ENCODE measurements around the gene CCDC106. TPM values are rescaled to one million over a fixed set of nuclear protein-coding genes. Genes with fewer than 3 reads are reported as not detected.

The CCDC106 gene
- total RNA-seq, 3 donors from 2014 or later: 3.9 to 7.8 (median 4.8) TPM

GRCh38 chr19:55606817-55607216 is 41.2 kb upstream of the CCDC106 start:
- no peak for DNase-seq
- H3K4me1 Mint-ChIP-seq (ENCODE audit: low read depth): peaks cover 57% of the 10 kb centered on the region
- H3K36me3 Mint-ChIP-seq (ENCODE audit: insufficient read depth): peaks cover 16% of the 10 kb centered on the region
- ATAC-seq: no peak
- no peaks in the 10 kb centered on the region for H3K9me3 Mint-ChIP-seq
- peak overlapping the region; percentile 90 for H3K4me3 Mint-ChIP-seq
- H3K27me3 Mint-ChIP-seq (ENCODE audit: low read depth): no peaks in the 10 kb centered on the region

DNA sequence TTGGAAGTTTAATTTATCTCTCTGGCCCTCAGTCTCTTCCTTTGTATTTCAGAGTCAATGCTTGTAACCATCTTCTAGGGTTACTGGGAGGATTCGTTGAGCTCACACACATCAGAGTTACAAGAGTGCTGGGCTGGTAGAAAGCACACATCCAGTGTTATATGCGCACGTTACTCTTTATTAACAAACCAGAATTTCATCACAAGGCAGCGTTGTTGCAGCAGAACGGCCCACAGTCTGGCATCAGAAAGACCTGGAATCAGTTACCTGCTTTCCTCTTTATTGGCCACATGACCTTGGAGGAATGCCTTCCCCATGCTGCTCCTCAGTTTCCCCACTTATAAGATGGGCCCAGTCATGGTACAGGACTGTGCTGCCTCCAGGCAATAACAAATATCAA is 38.7 kb upstream of the CCDC106 start:
- no peak for DNase-seq
- no peak overlapping the region for H3K4me3 Mint-ChIP-seq
- H3K27me3 Mint-ChIP-seq (ENCODE audit: low read depth): no peaks in the 10 kb centered on the region
- peaks cover 59% of the 10 kb centered on the region for H3K4me1 Mint-ChIP-seq (ENCODE audit: low read depth)
- ATAC-seq: no peak
- H3K9me3 Mint-ChIP-seq: no peaks in the 10 kb centered on the region
- H3K36me3 Mint-ChIP-seq (ENCODE audit: insufficient read depth): peaks cover 16% of the 10 kb centered on the region

DNA sequence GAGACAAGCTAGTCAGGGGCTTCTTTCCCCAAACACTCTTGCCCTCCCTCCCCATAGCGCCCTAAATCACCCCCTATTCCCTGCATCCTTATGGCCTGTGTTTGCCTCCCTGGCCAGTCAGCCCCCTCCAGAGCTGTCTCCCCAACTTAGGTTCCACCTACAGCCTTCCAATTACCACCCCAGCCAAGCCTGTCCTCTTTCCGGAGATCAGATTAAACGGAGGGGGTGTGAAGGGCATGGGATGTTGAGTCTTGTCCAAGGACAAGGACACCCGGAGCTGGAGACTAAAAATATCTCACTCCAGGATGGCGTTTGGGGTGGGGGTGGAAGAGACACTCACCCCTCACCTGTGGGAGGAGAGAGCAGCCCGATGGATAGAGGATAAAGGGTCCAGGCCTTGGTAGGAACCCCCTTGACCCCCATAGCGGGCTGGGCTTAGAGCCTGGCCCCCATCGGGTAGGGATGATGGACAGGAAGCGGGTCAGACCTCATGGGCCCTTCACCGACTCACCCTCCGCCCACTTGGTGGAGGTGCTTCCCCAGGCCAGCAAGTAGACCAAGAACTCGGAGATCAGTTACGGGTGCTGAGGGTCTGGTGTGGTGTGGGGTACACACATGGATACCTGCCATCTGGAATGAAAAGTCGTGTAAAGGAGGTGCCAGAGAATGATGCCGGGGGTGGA is 36.6 kb upstream of the CCDC106 start:
- ATAC-seq: no peak
- no peaks in the 10 kb centered on the region for H3K9me3 Mint-ChIP-seq
- DNase-seq: no peak
- H3K4me1 Mint-ChIP-seq (ENCODE audit: low read depth): peaks cover 47% of the 10 kb centered on the region
- no peak overlapping the region for H3K4me3 Mint-ChIP-seq
- H3K36me3 Mint-ChIP-seq (ENCODE audit: insufficient read depth): peaks cover 16% of the 10 kb centered on the region
- no peaks in the 10 kb centered on the region for H3K27me3 Mint-ChIP-seq (ENCODE audit: low read depth)

DNA sequence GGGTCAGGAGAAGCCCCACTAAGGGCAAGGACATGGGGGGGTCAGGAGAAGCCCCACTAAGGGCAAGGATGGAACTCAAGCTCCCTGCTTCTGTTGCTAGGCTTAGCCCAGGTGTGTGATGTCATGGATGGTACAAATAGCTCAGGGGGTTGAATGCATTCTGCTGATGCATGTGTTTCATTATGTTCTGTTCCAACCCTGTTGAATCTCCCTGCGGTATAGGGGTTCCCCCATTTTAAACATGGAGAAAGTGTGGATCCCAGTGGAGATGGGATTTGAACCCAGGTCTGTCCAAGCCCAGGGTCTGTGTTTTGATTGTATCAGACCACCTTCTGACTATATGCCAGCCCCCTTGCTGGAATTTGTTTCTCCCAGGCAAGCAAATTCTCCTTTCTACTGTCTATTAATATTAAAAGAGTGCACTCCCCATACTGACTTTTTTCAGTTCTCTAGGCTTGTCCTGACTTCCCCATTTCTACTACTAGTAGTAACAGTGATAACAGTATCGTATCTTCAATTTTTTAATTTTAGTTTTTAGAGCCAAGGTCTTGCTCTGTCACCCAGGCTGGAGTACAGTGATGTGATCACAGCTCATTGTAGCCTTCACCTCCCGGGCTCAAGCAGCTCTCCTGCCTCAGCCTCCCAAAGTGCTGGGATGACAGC is 35.9 kb upstream of the CCDC106 start:
- ATAC-seq (no peak), DNase-seq (no peak)
- Mint-ChIP-seq H3K27me3 (ENCODE audit: low read depth) (no peaks in the 10 kb centered on the region), H3K4me3 (no peak overlapping the region), H3K36me3 (ENCODE audit: insufficient read depth) (peaks cover 15% of the 10 kb centered on the region), H3K4me1 (ENCODE audit: low read depth) (peaks cover 41% of the 10 kb centered on the region), H3K9me3 (no peaks in the 10 kb centered on the region)

- no peaks in the 10 kb centered on the region for H3K9me3 Mint-ChIP-seq
- no peak for ATAC-seq
- DNase-seq: no peak
- no peaks in the 10 kb centered on the region for H3K27me3 Mint-ChIP-seq (ENCODE audit: low read depth)
- H3K4me1 Mint-ChIP-seq (ENCODE audit: low read depth): peaks cover 32% of the 10 kb centered on the region
- no peak overlapping the region for H3K4me3 Mint-ChIP-seq
- H3K36me3 Mint-ChIP-seq (ENCODE audit: insufficient read depth): peaks cover 17% of the 10 kb centered on the region
These were observed 34.6 kb upstream of the CCDC106 start for GRCh38 chr19:55613396-55613795.

DNA sequence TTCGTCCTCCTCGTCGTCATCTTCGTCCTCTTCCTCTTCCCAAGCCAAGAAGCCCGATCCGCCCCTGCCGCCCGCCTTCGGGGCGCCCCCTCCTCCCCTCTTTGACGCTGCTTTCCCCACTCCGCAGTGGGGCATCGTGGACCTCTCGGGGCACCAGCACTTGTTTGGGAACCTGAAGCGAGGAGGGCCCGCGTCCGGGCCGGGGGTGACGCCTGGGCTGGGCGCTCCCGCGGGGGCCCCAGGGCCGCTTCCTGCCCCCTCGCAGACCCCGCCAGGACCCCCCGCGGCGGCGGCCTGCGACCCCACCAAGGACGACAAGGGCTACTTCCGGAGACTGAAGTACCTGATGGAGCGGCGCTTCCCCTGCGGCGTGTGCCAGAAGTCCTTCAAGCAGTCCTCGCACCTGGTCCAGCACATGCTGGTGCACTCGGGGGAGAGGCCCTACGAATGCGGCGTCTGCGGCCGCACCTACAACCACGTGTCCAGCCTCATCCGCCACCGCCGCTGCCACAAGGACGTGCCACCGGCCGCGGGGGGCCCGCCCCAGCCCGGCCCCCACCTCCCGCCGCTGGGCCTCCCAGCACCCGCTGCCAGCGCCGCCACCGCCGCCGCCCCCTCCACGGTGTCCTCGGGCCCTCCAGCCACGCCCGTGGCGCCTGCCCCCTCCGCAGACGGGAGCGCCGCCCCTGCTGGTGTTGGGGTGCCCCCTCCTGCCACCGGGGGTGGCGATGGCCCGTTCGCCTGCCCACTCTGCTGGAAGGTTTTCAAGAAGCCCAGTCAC is 33.9 kb upstream of the CCDC106 start:
- Mint-ChIP-seq H3K36me3 (ENCODE audit: insufficient read depth) (peaks cover 17% of the 10 kb centered on the region), H3K4me3 (no peak overlapping the region), H3K27me3 (ENCODE audit: low read depth) (no peaks in the 10 kb centered on the region), H3K4me1 (ENCODE audit: low read depth) (peaks cover 30% of the 10 kb centered on the region), H3K9me3 (no peaks in the 10 kb centered on the region)
- ATAC-seq (no peak), DNase-seq (no peak)

DNA sequence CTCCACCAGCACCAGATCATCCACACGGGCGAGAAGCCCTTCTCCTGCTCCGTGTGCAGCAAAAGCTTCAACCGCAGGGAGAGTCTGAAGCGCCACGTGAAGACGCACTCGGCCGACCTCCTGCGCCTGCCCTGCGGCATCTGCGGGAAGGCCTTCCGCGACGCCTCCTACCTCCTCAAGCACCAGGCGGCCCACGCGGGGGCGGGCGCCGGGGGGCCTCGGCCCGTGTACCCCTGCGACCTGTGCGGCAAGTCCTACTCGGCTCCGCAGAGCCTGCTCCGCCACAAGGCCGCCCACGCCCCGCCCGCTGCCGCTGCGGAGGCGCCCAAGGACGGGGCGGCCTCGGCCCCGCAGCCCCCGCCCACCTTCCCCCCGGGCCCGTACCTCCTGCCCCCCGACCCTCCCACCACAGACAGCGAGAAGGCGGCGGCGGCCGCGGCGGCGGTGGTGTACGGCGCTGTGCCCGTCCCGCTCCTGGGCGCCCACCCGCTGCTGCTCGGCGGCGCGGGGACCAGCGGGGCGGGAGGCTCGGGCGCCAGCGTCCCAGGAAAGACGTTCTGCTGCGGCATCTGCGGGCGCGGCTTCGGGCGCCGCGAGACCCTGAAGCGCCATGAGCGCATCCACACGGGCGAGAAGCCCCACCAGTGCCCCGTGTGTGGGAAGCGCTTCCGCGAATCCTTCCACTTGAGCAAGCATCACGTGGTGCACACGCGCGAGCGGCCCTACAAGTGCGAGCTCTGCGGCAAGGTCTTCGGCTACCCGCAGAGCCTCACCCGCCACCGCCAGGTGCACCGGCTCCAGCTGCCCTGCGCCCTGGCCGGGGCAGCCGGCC is 33.1 kb upstream of the CCDC106 start:
- DNase-seq: no peak
- Mint-ChIP-seq H3K36me3 (ENCODE audit: insufficient read depth) (peaks cover 9% of the 10 kb centered on the region), H3K4me3 (no peak overlapping the region), H3K27me3 (ENCODE audit: low read depth) (no peaks in the 10 kb centered on the region), H3K4me1 (ENCODE audit: low read depth) (peaks cover 24% of the 10 kb centered on the region), H3K9me3 (no peaks in the 10 kb centered on the region)
- no peak for ATAC-seq

DNA sequence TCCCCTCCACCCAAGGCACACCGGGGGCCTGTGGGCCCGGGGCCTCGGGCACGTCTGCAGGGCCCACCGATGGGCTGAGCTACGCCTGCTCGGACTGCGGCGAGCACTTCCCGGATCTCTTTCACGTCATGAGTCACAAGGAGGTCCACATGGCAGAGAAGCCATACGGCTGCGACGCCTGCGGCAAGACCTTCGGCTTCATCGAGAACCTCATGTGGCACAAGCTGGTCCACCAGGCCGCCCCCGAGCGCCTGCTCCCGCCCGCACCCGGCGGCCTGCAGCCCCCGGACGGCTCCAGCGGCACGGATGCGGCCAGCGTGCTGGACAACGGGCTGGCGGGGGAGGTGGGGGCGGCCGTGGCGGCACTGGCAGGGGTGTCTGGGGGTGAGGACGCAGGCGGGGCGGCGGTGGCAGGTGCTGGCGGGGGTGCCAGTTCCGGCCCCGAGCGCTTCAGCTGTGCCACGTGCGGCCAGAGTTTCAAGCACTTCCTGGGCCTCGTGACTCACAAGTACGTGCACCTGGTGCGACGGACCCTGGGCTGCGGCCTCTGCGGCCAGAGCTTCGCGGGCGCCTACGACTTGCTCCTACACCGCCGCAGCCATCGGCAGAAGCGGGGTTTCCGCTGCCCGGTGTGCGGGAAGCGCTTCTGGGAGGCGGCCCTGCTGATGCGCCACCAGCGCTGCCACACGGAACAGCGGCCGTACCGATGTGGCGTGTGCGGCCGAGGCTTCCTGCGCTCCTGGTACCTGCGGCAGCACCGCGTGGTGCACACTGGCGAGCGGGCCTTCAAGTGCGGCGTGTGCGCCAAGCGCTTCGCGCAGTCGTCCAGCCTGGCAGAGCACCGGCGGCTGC is 32.2 kb upstream of the CCDC106 start:
- ATAC-seq: no peak
- H3K9me3 Mint-ChIP-seq: no peaks in the 10 kb centered on the region
- no peak for DNase-seq
- no peaks in the 10 kb centered on the region for H3K27me3 Mint-ChIP-seq (ENCODE audit: low read depth)
- H3K4me1 Mint-ChIP-seq (ENCODE audit: low read depth): peaks cover 26% of the 10 kb centered on the region
- peaks cover 12% of the 10 kb centered on the region for H3K36me3 Mint-ChIP-seq (ENCODE audit: insufficient read depth)
- no peak overlapping the region for H3K4me3 Mint-ChIP-seq

GRCh38 chr19:55616395-55616875 is 31.6 kb upstream of the CCDC106 start:
- no peak overlapping the region for H3K4me3 Mint-ChIP-seq
- H3K4me1 Mint-ChIP-seq (ENCODE audit: low read depth): peaks cover 26% of the 10 kb centered on the region
- ATAC-seq (no peak), DNase-seq (no peak)
- H3K9me3 Mint-ChIP-seq: no peaks in the 10 kb centered on the region
- peaks cover 12% of the 10 kb centered on the region for H3K36me3 Mint-ChIP-seq (ENCODE audit: insufficient read depth)
- no peaks in the 10 kb centered on the region for H3K27me3 Mint-ChIP-seq (ENCODE audit: low read depth)

GRCh38 chr19:55617426-55617825 is 30.6 kb upstream of the CCDC106 start:
- peaks cover 12% of the 10 kb centered on the region for H3K36me3 Mint-ChIP-seq (ENCODE audit: insufficient read depth)
- no peaks in the 10 kb centered on the region for H3K9me3 Mint-ChIP-seq
- H3K4me1 Mint-ChIP-seq (ENCODE audit: low read depth): peaks cover 17% of the 10 kb centered on the region
- no peak overlapping the region for H3K4me3 Mint-ChIP-seq
- no peaks in the 10 kb centered on the region for H3K27me3 Mint-ChIP-seq (ENCODE audit: low read depth)
- no peak for DNase-seq
- no peak for ATAC-seq

- Mint-ChIP-seq H3K4me1 (ENCODE audit: low read depth) (peaks cover 20% of the 10 kb centered on the region), H3K36me3 (ENCODE audit: insufficient read depth) (peaks cover 12% of the 10 kb centered on the region), H3K9me3 (no peaks in the 10 kb centered on the region), H3K4me3 (no peak overlapping the region), H3K27me3 (ENCODE audit: low read depth) (no peaks in the 10 kb centered on the region)
- DNase-seq (no peak), ATAC-seq (no peak)
These were observed 29.6 kb upstream of the CCDC106 start for GRCh38 chr19:55618426-55618825.

- ATAC-seq (no peak), DNase-seq (no peak)
- Mint-ChIP-seq H3K9me3 (no peaks in the 10 kb centered on the region), H3K4me3 (no peak overlapping the region), H3K36me3 (ENCODE audit: insufficient read depth) (peaks cover 12% of the 10 kb centered on the region), H3K4me1 (ENCODE audit: low read depth) (peaks cover 26% of the 10 kb centered on the region), H3K27me3 (ENCODE audit: low read depth) (no peaks in the 10 kb centered on the region)
These were observed 28.7 kb upstream of the CCDC106 start for GRCh38 chr19:55619286-55619685.

DNA sequence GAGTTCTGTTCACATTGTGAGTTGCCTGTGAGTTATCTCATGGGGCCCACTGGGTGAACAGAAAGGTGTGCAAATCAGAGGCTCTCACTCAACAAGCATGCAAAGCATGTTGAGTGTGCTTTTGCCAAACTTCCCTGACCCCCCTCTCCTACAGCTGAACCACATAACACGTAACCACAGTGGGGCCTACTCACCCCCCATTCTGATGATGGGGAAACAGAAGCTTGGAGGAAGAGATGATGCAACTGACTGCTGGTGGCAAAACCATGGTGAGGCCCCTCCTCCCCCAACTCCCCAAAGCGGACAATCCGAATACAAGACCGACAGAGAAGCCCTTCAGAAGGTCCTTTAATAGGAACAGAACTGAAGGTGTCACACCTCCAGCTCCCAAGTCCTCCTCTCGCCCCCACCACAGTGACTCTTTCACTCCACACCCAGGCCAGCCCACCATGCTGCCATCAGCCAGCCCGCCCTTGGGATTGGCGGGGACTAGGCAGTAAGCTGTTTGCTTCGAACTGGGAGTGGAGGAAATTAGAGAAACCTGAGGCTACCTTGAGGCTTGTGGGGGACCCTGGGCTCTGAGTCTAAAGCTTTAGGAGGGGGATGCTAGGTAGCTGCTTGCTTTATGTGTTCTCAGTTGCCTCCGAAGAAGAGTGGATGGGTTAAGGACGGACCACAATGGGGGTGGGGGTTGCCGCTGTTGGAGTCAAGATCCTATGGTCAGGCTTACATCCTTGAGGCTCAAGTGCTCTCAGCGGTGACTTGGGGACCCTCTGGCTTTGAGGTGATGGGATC is 27.4 kb upstream of the CCDC106 start:
- ATAC-seq: peak in 1 of 2 donors; percentile 4
- peak; percentile 34 for DNase-seq
- H3K4me3 Mint-ChIP-seq: no peak overlapping the region

More for the DNA sequence above, 27.4 kb upstream of the CCDC106 start:
- Mint-ChIP-seq H3K9me3 (no peaks in the 10 kb centered on the region), H3K27me3 (ENCODE audit: low read depth) (no peaks in the 10 kb centered on the region), H3K4me1 (ENCODE audit: low read depth) (peaks cover 35% of the 10 kb centered on the region), H3K36me3 (ENCODE audit: insufficient read depth) (peaks cover 12% of the 10 kb centered on the region)
